SK-N-MC (cell line): ENCODE measurements around the gene HTR2C.
"Not testable (repeated sequence)": the region's sequence is repeated elsewhere in the genome, so short reads cannot be mapped to it uniquely, and the experiment has no call there.

ENCODE experiments used
- DNase-seq: peaks from one replicate; pipeline ENCODE4 v3.0.0-alpha.2; 2011; ENCODE audit warnings: low read depth, low spot score
- H3K27ac ChIP-seq: fragments of 200-600 bp; sonication (generic); 2 replicates; pipeline ENCODE4 v1.5.1; 2016; ENCODE audit warnings: mixed run types
- H3K36me3 ChIP-seq: fragments of 200-600 bp; sonication (generic); 2 replicates; pipeline ENCODE4 v1.6.1; 2017; ENCODE audit warnings: antibody characterized with exemption, low read length, mixed read lengths; ENCODE audit not compliant: insufficient read depth
- H3K4me3 ChIP-seq: fragments of 200-600 bp; sonication (generic); 2 replicates; pipeline ENCODE4 v1.5.1; 2016
- H3K9ac ChIP-seq: fragments of 200-600 bp; sonication (generic); 2 replicates; pipeline ENCODE4 v1.8.0; 2017; ENCODE audit warnings: mixed run types, mixed read lengths; ENCODE audit not compliant: insufficient read length
- H3K9me3 ChIP-seq: fragments of 200-600 bp; sonication (generic); 2 replicates; pipeline ENCODE4 v1.6.1; 2017; ENCODE audit warnings: low read depth, mild to moderate bottlenecking, antibody characterized with exemption, low read length, moderate library complexity, mixed read lengths
- EZH2 ChIP-seq: fragments of 200-600 bp; sonication (generic); IDR thresholded peaks from one replicate; pipeline ENCODE4 v1.6.1; 2017; ENCODE audit warnings: antibody characterized with exemption
- FOXP2 ChIP-seq: optimal IDR thresholded peaks from 2 replicates; pipeline ENCODE3; 2011; ENCODE audit warnings: mild to moderate bottlenecking, moderate library complexity; ENCODE audit not compliant: insufficient read depth; ENCODE audit errors: extremely low read length, control extremely low read depth
- POLR2AphosphoS5 ChIP-seq: IDR thresholded peaks from 2 replicates; pipeline ENCODE4 v1.6.1; 2012; ENCODE audit warnings: mild to moderate bottlenecking, low read depth, low read length, borderline replicate concordance

HTR2C gene

DNA sequence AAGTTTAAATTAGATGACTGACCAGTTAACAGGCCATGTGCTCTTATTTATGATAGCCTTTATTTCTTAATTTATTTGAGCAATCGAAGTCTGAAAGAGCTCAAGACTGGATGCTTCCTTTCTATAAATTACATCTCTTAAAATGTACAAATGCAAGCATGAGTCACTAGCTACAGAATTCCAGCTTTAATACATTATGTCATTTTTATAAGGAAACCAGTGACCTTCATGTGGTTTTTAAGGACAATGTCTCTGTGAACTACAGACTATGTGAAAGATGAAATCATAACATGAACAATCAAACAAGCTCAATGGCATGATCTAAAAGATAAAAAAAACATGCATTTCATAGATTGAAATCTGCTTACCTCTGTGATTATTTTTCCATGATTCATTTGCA, 15.4 kb downstream of the HTR2C start:
- H3K27ac ChIP-seq = no peak overlapping the region
- no peak for DNase-seq
- H3K36me3 ChIP-seq = no peaks in the 10 kb centered on the region
- no peak overlapping the region for H3K4me3 ChIP-seq
- TF ChIP-seq EZH2 (no peak), FOXP2 (no peak), POLR2AphosphoS5 (no peak)
- no peak overlapping the region for H3K9ac ChIP-seq
- H3K9me3 ChIP-seq = no peaks in the 10 kb centered on the region

DNA sequence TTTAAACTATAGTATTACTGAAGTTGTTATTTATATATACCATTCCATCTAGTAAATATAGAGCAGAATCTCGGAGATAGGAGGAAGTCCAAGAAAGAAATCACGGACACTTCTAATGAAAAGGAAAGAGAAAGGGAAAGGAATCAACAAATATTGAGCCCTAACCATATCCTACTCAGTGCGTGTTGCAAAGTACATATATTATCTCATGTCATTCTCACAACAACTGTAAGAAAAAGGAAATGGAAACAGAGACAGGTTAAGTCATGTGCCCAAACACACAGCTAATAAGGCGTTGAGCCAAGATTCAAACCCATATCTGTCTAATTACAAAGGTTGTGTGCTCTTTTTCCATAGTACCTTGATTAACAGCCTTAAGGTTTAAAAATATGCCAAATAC, 16.0 kb downstream of the HTR2C start:
- Histone ChIP-seq H3K9ac (no peak overlapping the region), H3K4me3 (no peak overlapping the region), H3K36me3 (no peaks in the 10 kb centered on the region), H3K9me3 (no peaks in the 10 kb centered on the region), H3K27ac (no peak overlapping the region)
- TF ChIP-seq POLR2AphosphoS5 = no peak
- TF ChIP-seq FOXP2 = no peak
- no peak for TF ChIP-seq EZH2
- no peak for DNase-seq

DNA sequence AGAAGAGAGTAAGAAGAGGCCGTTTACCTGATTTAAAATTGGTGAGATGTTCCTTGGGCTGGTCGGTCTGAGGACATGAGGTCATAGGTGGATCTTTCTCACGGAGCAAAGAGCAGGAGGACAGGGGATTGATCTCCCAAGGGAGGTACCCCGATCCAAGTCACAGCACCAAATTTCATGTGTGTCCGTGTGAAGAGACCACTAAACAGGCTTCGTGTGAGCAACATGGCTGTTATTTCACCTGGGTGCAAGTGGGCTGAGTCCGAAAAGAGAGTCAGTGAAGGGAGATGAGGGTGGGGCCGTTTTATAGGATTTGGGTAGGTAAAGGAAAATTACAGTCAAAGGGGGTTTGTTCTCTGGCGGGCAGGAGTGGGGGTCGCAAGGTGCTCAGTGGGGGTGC, 22.7 kb downstream of the HTR2C start:
- not testable (repeated sequence) for H3K4me3 ChIP-seq, DNase-seq, H3K9ac ChIP-seq, H3K36me3 ChIP-seq, H3K27ac ChIP-seq, H3K9me3 ChIP-seq

DNA sequence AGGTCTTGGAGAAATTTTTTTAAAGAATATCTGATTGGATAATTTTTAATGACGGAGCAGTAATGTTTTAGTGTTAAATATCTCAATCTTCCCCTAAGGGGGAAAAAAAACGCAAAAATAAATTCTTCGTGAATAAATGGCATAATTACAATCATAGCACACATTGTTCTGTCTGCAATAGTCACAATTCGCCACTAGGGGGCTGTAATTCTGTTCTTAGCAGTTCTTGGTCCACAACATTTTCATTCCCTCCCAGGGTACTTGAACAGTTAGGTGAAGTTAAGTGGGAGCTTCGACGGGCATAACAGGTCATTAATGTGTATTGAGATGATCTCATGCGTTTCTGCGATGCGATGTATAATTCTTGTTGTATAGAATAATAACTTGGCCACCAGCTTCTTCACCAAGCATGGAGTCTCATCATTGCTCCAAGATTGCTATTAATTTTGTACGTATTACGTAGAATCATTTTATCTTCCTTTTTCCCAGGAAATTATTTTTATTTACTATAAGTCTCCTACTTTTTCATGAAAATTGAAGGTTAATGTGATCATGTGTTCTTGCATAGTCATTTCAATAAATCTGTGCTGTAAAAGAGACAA, 27.2 kb downstream of the HTR2C start:
- TF ChIP-seq POLR2AphosphoS5 = no peak
- TF ChIP-seq FOXP2 = no peak
- TF ChIP-seq EZH2 = no peak
- no peak overlapping the region for H3K27ac ChIP-seq
- H3K36me3 ChIP-seq = no peaks in the 10 kb centered on the region
- peak; percentile 6 for DNase-seq
- H3K9ac ChIP-seq = no peak overlapping the region
- no peaks in the 10 kb centered on the region for H3K9me3 ChIP-seq
- H3K4me3 ChIP-seq = no peak overlapping the region

DNA sequence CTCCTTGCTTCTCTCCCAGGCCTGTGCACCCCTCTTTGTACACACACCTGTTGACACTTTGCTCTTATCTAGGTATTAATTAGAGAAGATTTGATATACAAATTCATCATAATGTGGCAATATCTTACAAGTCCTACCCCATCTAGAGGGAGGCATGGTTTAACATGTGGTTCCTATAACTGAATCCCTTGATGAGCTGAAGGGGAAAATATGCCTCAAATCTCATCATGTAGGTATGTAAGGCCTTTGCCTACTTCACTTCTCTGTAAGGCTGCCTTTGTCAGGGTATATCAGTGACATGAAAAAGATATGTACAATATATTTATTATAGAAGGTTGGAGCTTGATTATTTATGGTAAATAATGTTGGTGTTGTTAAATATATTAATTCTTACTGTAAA, 31.9 kb downstream of the HTR2C start:
- H3K27ac ChIP-seq = no peak overlapping the region
- TF ChIP-seq POLR2AphosphoS5 (no peak), FOXP2 (no peak), EZH2 (no peak)
- no peak overlapping the region for H3K4me3 ChIP-seq
- H3K9me3 ChIP-seq = no peaks in the 10 kb centered on the region
- H3K9ac ChIP-seq = no peak overlapping the region
- H3K36me3 ChIP-seq = no peaks in the 10 kb centered on the region
- DNase-seq = no peak

DNA sequence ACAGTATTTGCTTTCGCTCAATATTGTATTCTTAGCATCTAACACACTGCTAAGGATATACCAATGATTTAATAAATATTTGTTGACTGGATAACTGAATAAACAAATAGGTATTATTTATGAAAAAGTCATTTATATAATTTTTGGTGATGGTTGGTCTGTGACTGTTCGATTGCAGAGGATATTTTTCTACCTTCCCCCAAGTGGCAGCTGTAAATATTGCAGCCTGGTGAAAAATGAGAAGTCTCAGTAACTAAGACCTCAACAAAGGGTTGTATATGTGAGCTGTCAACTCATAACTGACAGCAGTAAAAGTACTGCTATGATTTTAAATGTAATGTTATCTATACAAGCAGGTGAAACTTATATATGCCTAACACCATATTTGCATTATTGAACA, 36.0 kb downstream of the HTR2C start:
- no peak for DNase-seq
- Histone ChIP-seq H3K36me3 (no peaks in the 10 kb centered on the region), H3K4me3 (no peak overlapping the region), H3K9ac (no peak overlapping the region), H3K9me3 (no peaks in the 10 kb centered on the region), H3K27ac (no peak overlapping the region)
- no peak for TF ChIP-seq FOXP2
- no peak for TF ChIP-seq POLR2AphosphoS5
- TF ChIP-seq EZH2 = no peak

DNA sequence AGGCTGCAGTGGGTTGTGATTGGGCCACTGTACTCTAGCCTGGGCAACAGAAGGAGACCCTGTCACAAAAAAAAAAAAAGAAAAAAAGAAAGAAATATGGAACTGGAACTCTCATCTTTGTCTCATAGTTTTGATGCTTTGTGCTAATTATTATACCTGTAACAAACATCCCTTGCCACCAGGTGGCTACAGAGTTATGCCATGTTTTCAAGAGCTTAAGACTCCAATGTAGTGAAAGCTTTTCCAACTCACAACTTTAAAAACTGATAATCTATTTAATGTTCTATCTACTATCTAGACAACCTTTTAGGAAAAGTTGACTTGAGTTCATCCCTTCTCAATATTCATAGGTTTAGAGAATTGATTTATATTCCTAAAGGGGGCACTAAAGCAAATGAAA, 42.4 kb downstream of the HTR2C start:
- Histone ChIP-seq H3K9ac (no peak overlapping the region), H3K9me3 (no peaks in the 10 kb centered on the region), H3K27ac (no peak overlapping the region), H3K36me3 (no peaks in the 10 kb centered on the region), H3K4me3 (no peak overlapping the region)
- no peak for TF ChIP-seq EZH2
- TF ChIP-seq FOXP2 = no peak
- TF ChIP-seq POLR2AphosphoS5 = no peak
- no peak for DNase-seq

DNA sequence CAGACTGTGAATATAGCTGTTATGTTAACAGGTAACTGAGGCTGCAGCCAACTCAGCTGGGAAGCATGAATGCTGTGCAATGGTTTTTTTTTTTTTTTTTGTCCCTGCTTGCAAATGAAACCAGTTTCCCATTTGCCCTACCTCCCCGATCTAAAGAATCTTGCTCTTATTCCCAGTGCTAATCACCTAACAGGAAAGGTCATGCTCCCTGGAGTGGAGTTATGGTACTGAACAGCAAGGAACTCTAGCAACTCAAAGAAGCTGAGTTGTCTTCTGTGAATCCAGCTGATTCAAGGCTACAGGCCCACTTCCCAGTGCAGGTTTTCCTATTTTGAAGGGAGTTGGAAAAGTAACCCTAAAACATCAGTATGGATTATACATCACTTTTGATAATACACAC, 52.1 kb downstream of the HTR2C start:
- Histone ChIP-seq H3K9me3 (no peaks in the 10 kb centered on the region), H3K36me3 (no peaks in the 10 kb centered on the region), H3K4me3 (no peak overlapping the region), H3K27ac (no peak overlapping the region), H3K9ac (no peak overlapping the region)
- no peak for DNase-seq
- TF ChIP-seq FOXP2 (no peak), POLR2AphosphoS5 (no peak), EZH2 (no peak)

DNA sequence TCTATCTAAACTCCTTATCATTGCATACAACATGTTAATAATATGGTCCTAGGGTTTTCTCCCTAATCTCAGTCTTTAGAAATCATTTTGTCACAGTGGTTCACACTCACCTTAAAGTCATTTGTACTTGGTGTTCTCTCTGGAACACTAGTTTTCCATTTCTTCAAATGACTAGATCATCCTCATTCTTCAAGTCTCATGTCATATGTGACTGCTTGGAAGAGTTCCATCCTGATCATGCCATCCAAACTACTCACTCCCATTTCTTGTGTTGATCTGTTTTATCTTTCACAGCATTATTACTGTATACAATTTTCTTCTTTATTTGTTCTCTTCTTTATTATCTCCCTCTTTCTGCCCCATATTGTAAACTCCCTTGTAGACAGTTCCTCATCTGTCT, 66.5 kb downstream of the HTR2C start:
- TF ChIP-seq POLR2AphosphoS5 (no peak), EZH2 (no peak), FOXP2 (no peak)
- DNase-seq = no peak
- Histone ChIP-seq H3K36me3 (no peaks in the 10 kb centered on the region), H3K27ac (no peak overlapping the region), H3K9me3 (no peaks in the 10 kb centered on the region), H3K4me3 (no peak overlapping the region), H3K9ac (no peak overlapping the region)
